Measurements from ENCODE around the gene COL4A5.

Gene COL4A5

GRCh38 chrX:108642273-108642628 lies 202.6 kb downstream of the COL4A5 start:
- no peak for DNase-seq

GRCh38 chrX:108664701-108665100 lies 225.1 kb downstream of the COL4A5 start:
- no peak for DNase-seq

DNA sequence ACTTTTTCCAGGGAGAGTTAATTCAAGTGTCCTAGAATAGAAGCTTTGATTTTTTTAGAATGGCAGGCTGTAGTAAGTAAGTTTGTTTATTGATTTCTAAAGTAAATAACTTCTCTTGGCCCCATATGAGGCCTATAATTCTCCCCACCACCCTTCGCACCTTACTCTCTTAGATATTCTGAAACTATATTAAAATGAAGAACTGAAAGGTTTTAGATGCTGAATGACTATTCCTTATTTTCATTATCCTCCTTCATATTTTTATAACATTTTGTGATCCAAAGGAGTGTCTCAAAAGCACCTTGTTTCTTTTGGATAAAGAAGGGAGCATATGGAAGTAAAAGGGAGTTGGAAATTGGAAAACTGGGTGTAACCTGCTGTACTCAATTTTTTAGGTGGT lies 226.5 kb downstream of the COL4A5 start:
- DNase-seq: no peak

- no peak for DNase-seq
Observed at GRCh38 chrX:108671526-108671925, 231.9 kb downstream of the COL4A5 start.

DNA sequence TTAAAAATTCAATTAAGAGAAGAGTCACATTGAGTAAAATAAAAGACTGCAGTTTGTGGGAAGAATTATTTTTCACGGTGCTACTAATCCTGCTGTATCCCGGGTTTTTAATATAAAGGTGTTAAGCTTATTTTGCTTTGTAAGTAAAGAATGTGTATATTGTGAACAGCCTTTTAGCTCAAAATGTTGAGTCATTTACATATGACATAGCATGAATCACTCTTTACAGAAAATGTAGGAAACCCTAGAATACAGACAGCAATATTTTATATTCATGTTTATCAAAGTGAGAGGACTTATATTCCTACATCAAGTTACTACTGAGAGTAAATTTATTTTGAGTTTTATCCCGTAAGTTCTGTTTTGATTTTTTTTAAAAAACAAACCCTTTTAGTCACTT lies 257.1 kb downstream of the COL4A5 start:
- DNase-seq: no peak

- DNase-seq: no peak
Observed at GRCh38 chrX:108699368-108699767, 259.7 kb downstream of the COL4A5 start.

DNA sequence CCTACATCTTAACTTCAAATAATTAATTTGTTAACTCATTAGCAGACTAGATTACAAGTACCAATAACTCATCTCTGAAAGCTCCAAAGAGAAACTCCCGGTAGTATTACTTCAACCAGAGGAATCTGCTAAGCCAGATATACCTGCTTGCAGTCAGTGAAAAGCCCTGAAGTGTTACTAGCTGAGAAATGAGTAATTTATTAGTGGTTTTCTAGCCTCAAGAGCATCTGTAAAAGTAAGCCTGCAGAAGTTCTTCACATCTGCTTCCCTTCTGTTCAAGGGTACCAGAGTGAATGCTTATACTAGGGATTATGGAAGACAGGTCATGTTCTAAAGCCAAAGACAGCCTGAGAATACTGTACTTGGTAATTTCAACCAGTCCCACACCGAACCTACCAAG lies 262.0 kb downstream of the COL4A5 start:
- no peak for DNase-seq

- DNase-seq: no peak
Observed at GRCh38 chrX:108702530-108702929, 262.9 kb downstream of the COL4A5 start.

DNA sequence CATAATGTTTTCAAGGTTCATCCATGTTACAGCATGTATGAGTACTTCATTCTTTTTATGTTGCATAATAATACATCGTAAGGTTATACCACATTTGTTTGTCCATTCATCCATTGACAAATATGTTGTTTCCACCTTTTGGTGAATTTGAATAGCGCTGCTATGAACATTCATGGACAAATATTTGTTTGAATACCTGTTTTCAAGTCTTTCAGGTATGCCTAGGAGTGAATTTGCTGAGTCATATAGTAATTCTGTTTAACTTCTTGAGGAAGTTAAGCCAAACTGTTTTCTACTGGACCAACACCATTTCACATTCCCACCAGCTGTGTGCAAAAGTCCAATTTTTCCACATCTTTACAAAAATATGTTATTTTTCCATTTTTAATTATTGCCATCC lies 265.2 kb downstream of the COL4A5 start:
- DNase-seq: no peak

DNA sequence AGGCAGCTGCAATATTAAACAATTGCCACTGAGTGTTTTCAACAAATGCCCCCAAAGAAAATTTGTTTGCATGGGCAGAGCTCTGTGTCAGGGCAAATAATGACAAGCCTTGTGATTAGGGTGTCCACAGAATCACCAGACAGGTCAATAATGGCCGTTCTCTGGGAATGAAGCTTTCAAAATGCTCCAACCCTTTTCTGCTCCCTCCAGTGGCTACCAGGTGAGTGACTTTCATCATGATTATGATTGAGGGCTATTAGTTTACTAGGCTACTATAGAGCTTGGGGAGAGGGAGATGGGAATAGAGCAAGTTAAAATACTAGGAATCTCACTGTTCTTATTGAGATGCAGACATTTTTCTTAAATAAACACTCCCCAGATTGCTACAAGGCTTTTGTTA lies 273.2 kb downstream of the COL4A5 start:
- no peak for DNase-seq

DNA sequence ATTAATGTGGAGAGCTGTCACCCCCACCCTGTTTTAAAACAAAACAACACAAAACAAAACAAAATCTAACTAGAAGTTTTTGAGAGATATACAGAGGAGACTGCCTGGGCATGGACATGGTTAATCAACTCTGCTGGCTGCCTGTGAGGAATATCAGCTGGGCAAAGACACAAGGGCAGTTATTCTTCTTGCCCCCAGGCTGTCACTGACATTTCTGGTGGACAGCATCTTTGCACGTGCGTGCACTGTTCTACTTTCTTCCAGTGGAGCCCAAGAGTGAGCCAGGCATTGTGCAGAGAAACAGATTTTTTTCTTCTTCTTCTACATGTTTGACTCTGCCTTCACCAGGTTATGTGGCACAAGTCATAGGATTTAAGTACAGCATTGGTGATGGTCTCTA lies 282.9 kb downstream of the COL4A5 start:
- no peak for DNase-seq

DNA sequence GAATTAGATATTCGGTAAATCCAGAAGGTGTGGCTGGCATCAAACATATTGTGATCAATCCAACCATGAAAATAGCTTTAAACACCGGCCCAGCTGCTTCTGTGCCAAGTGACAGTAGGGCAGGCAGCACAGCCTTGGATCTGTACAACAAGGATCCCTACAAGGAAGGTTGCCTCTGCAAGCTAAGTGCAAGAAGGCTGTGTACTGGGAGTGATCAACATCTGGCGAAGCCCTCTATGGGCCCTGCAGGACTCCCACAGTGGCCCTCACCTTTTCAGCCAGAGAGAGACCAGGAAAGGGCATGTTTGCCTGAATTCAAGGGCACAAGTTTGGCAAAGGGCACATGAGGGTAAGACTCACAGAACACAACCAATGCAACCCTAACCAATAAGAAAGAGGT lies 287.1 kb downstream of the COL4A5 start:
- no peak for DNase-seq

DNA sequence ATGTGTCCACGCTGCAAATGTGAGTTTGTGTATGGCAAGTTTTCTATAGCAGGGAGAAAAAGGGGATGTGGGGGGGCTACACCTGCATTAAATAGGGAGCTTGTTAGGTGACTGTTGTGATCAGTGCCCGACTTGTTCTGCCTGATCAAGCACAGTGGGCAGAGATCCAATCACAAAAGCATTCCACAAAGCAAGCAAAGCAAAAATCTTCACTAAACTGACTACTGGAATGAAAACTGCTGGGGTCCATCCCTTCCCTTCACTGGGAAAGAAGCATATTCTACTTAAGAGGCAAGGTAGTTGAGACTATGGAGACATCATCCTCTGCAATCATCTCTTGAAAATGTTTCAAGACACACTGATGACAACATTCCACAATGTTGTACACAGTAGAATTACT lies 291.5 kb downstream of the COL4A5 start:
- no peak for DNase-seq

DNA sequence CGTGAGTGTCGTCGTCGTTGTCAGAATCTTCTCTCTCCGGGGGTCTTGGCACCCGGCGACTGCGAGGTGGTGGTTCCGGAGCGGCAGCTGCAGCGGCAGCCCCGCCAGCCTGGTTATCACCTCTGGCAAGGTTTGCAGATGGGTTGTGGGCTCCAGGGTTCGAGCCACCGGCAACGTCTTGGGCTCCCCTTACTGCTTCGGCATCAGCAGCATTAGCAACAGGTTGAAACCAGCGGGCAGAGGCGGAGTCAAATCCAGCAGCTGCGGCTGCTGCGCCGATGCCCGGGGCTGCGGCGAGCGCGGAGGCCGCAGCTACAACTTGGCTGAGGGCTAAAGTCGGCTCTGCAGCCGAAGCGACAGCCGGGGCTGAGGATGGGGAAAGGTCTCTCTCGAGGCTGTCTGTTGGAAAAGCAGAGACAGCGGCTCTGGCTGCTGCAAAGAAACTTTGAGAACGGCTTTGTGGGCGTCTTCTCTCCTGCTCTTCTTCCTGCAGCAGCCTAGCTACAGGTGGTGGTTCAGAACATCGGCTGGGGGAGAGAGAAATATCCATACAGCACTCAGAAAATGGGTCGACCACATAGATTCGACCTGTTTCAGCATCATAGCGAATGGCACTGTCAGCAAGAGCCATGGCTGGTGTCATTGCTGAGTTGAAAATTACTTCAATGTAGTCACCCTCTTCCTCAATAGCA lies 293.1 kb downstream of the COL4A5 start:
- no peak for DNase-seq

DNA sequence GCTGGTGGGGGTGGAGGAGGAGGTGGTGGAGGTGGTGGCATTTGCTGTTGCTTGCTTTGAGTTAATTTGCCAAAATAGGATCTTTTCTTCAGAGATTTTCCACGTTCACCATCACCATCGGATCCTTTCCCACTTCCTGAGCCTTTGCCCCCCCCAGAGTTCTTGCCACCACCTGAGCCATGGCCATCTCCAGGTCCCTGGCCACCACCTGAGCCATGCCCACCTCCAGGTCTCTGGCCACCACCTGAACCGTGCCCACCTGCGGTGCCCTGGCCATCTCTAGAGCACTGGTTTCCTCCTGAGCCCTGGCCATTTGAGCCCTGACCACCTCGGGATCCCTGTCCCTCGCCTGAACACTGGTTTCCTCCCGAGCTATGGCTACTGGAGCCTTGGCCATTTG lies 294.8 kb downstream of the COL4A5 start:
- DNase-seq: no peak

- DNase-seq: no peak
Observed at GRCh38 chrX:108735091-108735678, 295.5 kb downstream of the COL4A5 start.

DNA sequence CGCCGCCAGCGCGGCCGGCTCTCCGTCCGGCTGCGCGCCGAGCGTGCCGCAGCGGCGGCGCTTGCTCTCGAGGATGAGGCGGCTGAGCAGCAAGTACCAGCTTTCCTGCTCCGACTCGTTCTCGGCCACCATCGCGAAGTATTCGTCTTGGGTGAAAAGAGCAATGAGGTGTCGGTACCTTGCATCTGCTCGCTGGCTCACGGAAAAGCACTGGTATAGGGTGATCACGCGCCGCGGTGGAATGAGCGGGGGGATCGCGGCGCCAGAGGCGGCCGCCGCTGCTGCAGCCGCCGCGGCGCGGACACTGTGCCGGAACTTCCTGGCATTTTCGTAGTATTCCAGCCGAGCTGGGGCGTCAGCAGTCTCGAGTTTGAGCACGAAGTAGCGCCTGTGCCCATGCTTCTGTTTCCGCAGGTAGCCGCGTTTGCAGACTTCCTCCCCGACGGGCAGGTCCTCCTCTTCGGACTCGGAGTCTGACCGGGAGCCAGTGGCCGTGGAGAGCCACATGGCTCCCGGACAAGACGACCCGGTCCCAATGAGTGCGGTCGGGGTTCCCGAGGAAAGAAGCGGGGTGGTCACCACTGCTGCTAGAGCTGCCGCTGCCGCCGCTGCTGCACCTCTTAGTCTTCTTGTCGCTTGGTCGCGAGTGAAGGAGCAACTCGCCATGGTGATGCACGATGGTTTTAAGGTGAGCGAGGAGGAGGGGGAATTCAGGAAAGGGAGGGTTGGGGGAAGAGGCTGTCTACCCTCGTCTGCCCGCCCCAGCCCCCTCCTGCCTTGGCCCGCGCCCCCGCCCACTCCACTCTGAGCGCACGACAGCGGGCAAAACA lies 296.3 kb downstream of the COL4A5 start:
- no peak for DNase-seq

DNA sequence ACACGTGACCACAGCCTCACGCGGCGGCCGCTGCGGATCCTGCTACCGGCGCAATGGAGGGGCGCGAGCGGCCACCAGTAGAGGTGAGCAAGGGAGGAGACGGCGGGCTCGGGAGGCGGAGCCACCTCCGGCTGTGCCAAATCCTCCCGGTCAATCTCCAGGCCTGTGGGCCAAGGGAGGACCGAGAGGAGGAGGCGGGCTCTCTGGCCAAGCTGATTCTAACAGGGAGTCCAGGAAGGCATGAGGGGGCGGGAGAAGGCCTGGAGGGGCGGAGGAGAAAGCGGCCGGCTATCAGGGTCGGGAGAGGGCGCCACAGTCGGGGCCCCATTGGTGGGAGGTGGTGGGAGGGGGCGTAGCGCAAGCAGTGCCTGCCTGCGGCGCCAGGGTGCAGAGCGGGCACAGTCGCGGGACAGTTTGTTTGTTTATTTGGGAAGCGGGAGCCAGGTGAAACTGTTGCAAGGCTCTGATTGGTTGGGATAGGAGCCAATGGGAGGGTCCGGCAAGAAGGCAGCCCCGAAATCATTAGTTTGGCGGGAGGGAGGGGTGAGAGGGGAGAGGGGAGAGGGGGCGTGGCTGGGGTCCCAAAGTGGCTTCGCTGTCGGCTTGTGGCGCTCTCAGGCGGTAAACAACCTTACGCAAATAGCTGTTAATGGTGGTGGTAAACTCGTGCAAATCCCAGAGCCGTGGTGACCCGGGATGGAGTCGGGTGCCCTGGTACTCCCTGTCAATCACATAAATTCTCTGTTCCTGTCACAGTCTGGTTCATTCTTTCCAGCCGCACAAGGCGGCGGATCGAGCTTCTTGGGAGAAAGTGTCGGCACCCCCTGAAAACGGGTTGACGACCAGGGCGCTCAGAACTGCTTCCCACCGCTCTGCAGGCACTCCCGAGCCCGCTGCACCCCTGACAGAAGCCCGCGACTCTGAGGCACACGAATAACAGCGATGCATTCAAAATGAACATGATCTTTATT lies 297.2 kb downstream of the COL4A5 start, which contains the start of gene IRS4:
TSS of gene IRS4 (minus strand) at position 55 of the 971 bp plus-strand sequence.
- no peak for DNase-seq

GRCh38 chrX:108737754-108738153 lies 298.1 kb downstream of the COL4A5 start:
- DNase-seq: no peak

DNA sequence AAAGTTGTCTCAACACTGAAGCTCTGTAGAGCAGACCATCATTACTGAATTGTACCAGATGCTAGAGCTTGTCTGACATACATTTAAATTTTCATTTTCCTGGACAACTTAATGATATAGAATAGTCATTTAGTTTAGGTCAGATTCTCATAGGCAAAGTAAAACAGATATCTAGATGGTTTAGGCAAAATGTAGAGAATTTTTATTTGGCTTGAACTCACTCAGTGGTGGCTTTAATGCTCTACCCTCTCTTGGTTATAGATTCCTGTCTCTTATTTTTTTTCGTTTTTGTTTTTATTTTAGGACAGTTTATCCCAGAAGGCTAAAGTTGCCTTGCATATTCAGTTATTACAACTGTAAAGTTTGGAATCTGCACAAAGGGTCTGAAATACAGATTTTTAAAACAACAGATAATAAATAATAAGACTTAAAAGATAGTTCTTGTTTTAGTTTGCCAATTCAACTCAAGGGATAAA lies 300.7 kb downstream of the COL4A5 start:
- DNase-seq: no peak

Data from 8988T (cell line).